ENCODE data around the gene FLVCR2.

DNA sequence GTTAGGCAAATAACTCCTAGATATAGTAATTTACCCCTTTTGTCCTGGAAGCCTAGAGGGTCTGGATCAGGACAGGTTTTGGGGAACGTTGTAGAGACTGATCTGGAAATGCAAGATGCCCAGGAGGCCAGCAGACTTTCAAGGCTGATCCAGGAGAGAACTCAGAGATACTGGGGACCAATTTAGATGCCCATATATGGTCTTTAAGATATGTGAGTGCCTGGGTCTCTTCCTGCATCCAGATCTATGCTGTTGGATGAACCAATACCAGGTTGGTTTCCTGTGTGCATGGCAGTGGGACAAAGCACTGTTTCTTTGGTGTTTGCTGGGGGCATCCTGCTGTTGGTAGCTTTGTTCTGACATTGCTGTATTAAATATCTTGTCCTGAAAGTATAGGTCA, 76.8 kb downstream of the FLVCR2 start:
- TF ChIP-seq EZH2 (IDR thresholded peaks at IDR 0.05; ENCODE audit: borderline replicate concordance, insufficient read depth, low read length, poor library complexity, severe bottlenecking) (no peak), POLR2AphosphoS5 (IDR thresholded peaks at IDR 0.05) (no peak)
- TF ChIP-seq, protein P1, sequence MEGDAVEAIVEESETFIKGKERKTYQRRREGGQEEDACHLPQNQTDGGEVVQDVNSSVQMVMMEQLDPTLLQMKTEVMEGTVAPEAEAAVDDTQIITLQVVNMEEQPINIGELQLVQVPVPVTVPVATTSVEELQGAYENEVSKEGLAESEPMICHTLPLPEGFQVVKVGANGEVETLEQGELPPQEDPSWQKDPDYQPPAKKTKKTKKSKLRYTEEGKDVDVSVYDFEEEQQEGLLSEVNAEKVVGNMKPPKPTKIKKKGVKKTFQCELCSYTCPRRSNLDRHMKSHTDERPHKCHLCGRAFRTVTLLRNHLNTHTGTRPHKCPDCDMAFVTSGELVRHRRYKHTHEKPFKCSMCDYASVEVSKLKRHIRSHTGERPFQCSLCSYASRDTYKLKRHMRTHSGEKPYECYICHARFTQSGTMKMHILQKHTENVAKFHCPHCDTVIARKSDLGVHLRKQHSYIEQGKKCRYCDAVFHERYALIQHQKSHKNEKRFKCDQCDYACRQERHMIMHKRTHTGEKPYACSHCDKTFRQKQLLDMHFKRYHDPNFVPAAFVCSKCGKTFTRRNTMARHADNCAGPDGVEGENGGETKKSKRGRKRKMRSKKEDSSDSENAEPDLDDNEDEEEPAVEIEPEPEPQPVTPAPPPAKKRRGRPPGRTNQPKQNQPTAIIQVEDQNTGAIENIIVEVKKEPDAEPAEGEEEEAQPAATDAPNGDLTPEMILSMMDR (IDR thresholded peaks at IDR 0.05; ENCODE audit: poor library complexity, severe bottlenecking) = no peak
- TF ChIP-seq, protein P2, sequence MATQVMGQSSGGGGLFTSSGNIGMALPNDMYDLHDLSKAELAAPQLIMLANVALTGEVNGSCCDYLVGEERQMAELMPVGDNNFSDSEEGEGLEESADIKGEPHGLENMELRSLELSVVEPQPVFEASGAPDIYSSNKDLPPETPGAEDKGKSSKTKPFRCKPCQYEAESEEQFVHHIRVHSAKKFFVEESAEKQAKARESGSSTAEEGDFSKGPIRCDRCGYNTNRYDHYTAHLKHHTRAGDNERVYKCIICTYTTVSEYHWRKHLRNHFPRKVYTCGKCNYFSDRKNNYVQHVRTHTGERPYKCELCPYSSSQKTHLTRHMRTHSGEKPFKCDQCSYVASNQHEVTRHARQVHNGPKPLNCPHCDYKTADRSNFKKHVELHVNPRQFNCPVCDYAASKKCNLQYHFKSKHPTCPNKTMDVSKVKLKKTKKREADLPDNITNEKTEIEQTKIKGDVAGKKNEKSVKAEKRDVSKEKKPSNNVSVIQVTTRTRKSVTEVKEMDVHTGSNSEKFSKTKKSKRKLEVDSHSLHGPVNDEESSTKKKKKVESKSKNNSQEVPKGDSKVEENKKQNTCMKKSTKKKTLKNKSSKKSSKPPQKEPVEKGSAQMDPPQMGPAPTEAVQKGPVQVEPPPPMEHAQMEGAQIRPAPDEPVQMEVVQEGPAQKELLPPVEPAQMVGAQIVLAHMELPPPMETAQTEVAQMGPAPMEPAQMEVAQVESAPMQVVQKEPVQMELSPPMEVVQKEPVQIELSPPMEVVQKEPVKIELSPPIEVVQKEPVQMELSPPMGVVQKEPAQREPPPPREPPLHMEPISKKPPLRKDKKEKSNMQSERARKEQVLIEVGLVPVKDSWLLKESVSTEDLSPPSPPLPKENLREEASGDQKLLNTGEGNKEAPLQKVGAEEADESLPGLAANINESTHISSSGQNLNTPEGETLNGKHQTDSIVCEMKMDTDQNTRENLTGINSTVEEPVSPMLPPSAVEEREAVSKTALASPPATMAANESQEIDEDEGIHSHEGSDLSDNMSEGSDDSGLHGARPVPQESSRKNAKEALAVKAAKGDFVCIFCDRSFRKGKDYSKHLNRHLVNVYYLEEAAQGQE (IDR thresholded peaks at IDR 0.05; ENCODE audit: borderline replicate concordance) = no peak

Measured in neural cell (in vitro differentiated cells).